GDM1 (cell line): ENCODE data around the gene SF3A2.

Experiments used
- DNase-seq: peaks from one replicate; lab custom pipeline; 2025; lab: John Stamatoyannopoulos, UW

The SF3A2 gene

DNA sequence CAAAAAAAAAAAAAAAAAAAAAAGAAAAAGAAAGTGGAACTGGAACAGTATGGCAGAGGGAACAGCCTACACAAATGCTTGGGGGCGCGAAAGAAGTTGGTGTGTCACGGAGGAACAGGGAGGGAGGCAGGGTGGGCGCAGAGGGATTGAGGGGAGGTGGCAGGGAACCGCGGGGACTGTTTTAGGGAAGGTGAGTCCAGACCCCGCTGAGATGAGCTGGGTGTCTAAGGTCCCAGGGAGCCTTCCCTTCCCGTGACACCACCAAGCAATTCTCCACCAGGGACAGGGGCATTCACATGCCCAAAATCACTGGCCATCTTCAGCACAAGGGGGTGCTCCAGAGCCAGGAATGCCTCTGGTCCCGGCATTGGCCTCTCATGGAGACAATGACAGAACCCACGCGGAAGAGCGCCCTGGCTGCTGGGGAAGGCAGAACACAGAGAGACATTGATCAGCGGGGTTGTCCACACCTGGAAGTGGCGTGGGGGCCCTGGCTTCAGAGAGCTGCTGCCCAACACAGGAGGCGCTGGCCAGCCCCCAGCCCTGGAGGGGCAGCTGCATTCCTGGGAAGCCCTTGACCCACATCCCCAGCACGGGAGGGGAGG is 38.4 kb downstream of the SF3A2 start:
- DNase-seq = peak; percentile 65

- DNase-seq = no peak
Observed at GRCh38 chr19:2275588-2276428, 39.2 kb downstream of the SF3A2 start.

DNA sequence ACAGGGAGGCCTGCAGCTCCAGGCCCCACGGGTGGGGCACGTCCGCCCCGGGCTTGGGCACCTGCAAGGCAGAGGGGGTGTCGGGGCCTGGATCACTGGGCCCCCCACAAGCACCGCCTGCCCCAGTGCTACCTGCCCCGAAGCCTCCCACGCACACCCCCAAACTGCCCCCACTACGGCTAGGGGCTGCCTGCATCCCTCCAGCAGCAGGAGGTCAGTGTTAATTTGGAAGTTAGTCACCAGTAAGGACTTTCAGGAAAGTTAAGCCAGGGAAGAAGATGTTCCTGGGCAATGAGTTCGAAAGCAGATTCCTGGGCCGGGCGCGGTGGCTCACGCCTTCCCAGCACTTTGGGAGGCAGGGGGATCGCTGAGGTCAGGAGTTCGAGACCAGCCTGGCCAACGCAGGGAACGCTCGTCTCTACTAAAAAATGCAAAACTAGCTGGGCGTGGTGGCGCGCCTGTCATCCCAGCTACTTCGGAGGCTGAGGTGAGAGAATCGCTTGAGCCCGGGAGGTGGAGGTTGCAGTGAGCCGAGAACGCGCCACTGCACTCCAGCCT is 39.9 kb downstream of the SF3A2 start:
- DNase-seq = no peak

GRCh38 chr19:2277138-2277537 is 40.5 kb downstream of the SF3A2 start:
- no peak for DNase-seq

DNA sequence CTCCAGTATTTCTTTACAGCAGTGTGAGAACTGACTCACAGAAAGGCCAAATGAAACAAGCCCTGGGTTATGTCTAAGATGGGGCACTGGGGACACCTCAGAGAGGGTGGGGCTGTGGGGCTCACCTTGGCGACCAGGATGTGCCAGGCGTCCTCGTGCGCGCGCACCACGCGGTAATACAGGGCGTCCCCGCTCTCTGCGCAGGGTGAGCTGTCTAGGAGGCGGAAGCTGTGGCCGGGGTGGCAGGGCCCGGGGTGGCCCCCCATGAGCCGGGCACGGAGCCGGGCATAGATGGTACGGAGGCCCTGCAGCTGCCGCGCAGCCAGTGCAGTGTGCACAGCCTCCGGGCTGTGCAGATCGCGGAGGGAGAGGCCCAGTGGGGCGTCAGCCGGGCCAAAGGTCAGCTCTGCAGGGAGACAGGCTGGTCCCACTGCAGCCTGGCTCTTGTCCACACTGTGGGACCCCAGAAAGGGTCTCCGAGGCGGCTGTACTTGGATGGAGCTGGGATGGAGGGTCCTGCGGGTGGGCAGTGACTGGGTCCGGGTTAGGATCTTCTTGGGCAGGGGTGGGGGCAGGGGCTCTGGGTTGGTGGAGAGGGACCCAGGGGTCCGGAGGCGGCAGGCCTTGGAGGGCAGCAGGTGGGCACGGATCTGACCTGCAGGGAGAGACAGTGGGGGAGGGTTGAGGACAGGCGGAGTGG is 42.0 kb downstream of the SF3A2 start:
- DNase-seq = no peak

DNA sequence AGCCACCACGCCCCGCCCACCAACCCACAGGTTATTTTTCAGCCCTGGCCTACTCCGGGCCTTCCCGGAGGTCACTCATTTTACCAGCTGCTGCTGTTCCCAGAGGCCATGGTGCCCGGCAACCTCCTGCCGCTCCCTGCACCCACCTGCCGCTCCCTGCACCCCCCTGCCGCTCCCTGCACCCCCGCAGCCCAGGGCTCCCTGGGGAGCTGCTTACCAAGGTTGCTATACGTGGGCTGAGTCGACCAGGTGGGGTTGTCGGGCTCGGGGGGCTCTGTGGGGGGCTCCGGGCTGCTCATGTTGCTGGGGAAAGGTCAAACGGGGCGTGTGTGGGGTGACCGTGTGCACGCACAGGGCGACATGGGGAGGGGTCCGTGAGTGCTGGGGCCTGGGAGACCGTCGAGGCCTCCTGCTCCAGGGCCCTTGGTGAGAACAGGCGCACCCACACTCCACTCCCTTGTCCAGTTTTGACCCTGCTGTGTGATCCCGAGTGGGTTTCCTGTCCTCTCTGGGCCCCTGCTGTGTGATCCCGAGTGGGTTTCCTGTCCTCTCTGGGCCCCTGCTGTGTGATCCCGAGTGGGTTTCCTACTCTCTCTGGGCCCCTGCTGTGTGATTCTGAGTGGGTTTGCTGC is 44.1 kb downstream of the SF3A2 start:
- DNase-seq = no peak

DNA sequence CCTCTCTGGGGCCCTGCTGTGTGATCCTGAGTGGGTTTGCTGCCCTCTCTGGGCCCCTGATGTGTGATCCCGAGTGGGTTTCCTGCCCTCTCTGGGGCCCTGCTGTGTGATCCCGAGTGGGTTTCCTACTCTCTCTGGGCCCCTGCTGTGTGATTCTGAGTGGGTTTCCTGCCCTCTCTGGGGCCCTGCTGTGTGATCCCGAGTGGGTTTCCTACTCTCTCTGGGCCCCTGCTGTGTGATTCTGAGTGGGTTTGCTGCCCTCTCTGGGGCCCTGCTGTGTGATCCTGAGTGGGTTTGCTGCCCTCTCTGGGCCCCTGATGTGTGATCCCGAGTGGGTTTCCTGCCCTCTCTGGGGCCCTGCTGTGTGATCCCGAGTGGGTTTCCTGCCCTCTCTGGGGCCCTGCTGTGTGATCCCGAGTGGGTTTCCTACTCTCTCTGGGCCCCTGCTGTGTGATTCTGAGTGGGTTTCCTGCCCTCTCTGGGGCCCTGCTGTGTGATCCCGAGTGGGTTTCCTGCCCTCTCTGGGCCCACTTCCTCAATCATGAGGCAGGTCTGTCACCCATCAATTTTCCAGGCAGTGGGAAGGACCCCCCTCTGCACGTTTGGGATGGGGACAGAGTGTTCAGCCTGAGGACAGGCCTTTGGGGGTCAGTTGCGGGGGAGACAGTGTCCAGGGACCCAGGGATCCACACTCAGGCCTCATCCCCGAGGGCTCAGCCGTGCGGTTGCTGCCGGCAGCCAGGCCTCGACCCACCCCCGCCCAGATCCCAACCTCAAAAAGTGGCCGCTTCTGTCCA is 44.8 kb downstream of the SF3A2 start:
- peak; percentile 47 for DNase-seq

GRCh38 chr19:2282062-2282861 is 45.6 kb downstream of the SF3A2 start, which contains the start of gene PEAK3:
PEAK3 (minus strand) TSS chr19:2282175; CDS start chr19:2280931, 1,244 bp downstream.
- DNase-seq = peak; percentile 77

GRCh38 chr19:2282862-2283237 is 46.2 kb downstream of the SF3A2 start:
- DNase-seq = no peak

- DNase-seq = no peak
Observed at GRCh38 chr19:2283835-2284507, 47.3 kb downstream of the SF3A2 start.

GRCh38 chr19:2286402-2287140 is 49.9 kb downstream of the SF3A2 start:
- no peak for DNase-seq

DNA sequence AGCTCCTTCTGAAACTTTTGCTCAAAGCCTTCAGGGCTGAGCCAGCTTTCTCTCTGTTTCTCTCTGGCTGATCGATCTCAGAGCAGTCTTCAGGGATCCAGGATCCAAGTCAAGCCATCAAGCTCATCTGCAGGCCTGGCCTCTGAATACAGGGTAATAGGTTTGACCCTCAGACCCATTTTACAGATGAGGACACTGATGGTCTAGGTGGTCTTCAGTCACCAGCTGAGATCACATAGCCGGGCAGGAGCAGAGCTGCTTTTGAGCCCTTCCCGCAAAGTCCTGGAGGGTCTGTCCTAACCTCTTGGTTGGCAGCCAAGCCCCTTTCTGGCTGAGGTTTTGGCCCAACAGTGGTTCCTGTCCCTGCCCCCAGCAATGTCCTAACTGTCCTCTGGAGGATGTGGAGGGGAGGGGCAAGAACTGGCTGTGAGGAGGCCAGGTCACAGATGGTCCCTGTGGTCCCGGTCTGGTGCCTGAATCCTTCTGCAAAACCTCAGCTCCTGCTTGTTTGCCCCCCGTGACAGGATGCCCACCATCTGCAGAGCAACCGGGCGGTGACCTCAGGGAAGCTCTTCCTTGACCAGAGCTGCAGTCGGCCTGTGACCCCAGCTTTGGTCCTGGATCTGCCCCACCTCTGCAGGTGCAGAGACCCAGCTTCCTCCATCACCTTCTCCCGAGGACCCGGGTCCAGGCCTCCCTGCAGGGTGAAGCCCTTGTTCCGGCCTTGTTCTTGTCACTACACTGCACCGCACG is 51.1 kb downstream of the SF3A2 start:
- no peak for DNase-seq

GRCh38 chr19:2288338-2288817 is 51.8 kb downstream of the SF3A2 start:
- no peak for DNase-seq

GRCh38 chr19:2288818-2289713 is 52.4 kb downstream of the SF3A2 start:
- no peak for DNase-seq

GRCh38 chr19:2289714-2290435 is 53.3 kb downstream of the SF3A2 start:
- peak; percentile 73 for DNase-seq

- DNase-seq = no peak
Observed at GRCh38 chr19:2290441-2291184, 54.0 kb downstream of the SF3A2 start.
